Measurements from ENCODE around the gene CDCP1. TPM values are rescaled to one million over a fixed set of nuclear protein-coding genes. Genes with fewer than 3 reads are reported as not detected.

The CDCP1 gene
- total and polyA plus RNA-seq, 4 donors = 1.6 to 20.7 (median 4.2) TPM

DNA sequence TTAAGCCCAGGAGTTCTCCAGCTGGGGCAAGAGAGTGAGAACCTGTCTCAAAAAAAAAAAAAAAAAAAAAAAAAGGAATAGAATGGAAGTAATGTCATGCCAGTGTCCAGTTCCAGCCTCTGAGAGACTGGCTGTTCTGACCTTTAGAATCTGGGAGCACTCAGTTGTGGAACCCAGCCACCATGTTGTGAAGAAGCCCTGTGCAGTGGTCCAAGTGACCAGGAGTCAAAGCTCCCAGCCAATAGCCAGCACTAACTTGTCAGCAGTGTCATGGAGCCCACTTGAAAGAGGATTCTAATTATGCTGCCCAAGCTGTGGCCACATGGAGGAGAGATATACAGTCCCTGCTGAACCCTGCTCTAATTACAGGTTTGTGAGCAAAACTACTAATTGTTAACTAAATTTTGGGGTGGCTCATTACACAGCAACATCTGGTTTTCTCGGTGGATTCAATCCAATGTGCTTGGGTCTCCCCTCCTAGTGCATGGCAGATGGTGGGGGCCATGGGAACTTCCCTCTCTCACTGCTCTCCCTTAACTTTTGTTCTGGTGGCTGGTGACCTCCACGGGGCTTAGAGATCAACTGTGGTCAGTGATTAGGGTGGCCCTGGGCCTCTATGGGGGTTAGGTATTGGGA, 64.6 kb downstream of the CDCP1 start:
- Histone ChIP-seq H3K27ac (ENCODE audit: low read depth in 1 of 2, low read length in 1 of 2) (no peak overlapping the region), H3K9ac (ENCODE audit: insufficient read depth in 1 of 2, low read length in 2 of 2) (no peak overlapping the region), H3K4me3 (no peak overlapping the region), H3K9me3 (ENCODE audit: control insufficient read depth in 4 of 4, insufficient read depth in 3 of 4, low read length in 3 of 4) (no peaks in the 10 kb centered on the region), H3K36me3 (ENCODE audit: control insufficient read depth in 4 of 4, insufficient read depth in 4 of 4, low read length in 4 of 4) (peaks cover 0 to 6% (median 0%) of the 10 kb centered on the region in 4 donors), H3K27me3 (ENCODE audit: control insufficient read depth in 3 of 3, insufficient read depth in 3 of 3, low read length in 2 of 3) (no peaks in the 10 kb centered on the region), H3K4me1 (ENCODE audit: control insufficient read depth in 5 of 5, insufficient read depth in 5 of 5, low read length in 5 of 5) (no peaks in the 10 kb centered on the region)
- TF ChIP-seq, protein P1, sequence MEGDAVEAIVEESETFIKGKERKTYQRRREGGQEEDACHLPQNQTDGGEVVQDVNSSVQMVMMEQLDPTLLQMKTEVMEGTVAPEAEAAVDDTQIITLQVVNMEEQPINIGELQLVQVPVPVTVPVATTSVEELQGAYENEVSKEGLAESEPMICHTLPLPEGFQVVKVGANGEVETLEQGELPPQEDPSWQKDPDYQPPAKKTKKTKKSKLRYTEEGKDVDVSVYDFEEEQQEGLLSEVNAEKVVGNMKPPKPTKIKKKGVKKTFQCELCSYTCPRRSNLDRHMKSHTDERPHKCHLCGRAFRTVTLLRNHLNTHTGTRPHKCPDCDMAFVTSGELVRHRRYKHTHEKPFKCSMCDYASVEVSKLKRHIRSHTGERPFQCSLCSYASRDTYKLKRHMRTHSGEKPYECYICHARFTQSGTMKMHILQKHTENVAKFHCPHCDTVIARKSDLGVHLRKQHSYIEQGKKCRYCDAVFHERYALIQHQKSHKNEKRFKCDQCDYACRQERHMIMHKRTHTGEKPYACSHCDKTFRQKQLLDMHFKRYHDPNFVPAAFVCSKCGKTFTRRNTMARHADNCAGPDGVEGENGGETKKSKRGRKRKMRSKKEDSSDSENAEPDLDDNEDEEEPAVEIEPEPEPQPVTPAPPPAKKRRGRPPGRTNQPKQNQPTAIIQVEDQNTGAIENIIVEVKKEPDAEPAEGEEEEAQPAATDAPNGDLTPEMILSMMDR (IDR thresholded peaks at IDR 0.05; ENCODE audit: control extremely low read depth, extremely low read depth) = no peak
- ATAC-seq (ENCODE audit: insufficient read depth, low FRiP score) = no peak
- DNase-seq = no peak
- WGBS, 2 donors = 87 to 92% methylated on average over 2 of the region's 2 CpGs

DNA sequence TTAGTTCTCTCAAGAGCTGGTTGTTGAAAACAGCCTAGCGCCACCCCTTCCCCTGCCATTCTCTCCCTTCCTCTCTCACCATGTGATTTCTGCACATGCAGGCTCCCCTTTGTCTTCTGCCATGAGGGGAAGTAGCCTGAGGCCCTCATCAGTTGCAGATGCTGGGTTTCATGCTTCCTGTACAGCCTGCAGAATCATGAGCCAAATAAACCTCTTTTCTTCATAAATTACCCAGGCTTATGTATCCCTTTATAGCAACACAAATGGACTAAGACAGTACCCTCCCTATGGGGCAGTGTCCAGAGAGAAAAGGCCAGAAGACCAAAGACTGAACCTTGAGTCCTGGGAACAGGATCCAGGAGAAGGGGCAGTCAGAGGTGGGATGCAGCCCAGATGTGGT, 65.4 kb downstream of the CDCP1 start:
- TF ChIP-seq, protein P1 (IDR thresholded peaks at IDR 0.05; ENCODE audit: control extremely low read depth, extremely low read depth) = no peak
- H3K27me3 ChIP-seq (ENCODE audit: control insufficient read depth in 3 of 3, insufficient read depth in 3 of 3, low read length in 2 of 3) = no peaks in the 10 kb centered on the region
- 80 to 81% methylated on average over 1 of the region's 1 CpG for WGBS, 2 donors
- no peak for DNase-seq
- H3K9ac ChIP-seq (ENCODE audit: insufficient read depth in 1 of 2, low read length in 2 of 2) = no peak overlapping the region
- H3K4me3 ChIP-seq = no peak overlapping the region
- no peaks in the 10 kb centered on the region for H3K4me1 ChIP-seq (ENCODE audit: control insufficient read depth in 5 of 5, insufficient read depth in 5 of 5, low read length in 5 of 5)
- ATAC-seq (ENCODE audit: insufficient read depth, low FRiP score) = no peak
- H3K36me3 ChIP-seq (ENCODE audit: control insufficient read depth in 4 of 4, insufficient read depth in 4 of 4, low read length in 4 of 4) = peaks cover 0 to 6% (median 0%) of the 10 kb centered on the region in 4 donors
- no peak overlapping the region for H3K27ac ChIP-seq (ENCODE audit: low read depth in 1 of 2, low read length in 1 of 2)
- H3K9me3 ChIP-seq (ENCODE audit: control insufficient read depth in 4 of 4, insufficient read depth in 3 of 4, low read length in 3 of 4) = no peaks in the 10 kb centered on the region

DNA sequence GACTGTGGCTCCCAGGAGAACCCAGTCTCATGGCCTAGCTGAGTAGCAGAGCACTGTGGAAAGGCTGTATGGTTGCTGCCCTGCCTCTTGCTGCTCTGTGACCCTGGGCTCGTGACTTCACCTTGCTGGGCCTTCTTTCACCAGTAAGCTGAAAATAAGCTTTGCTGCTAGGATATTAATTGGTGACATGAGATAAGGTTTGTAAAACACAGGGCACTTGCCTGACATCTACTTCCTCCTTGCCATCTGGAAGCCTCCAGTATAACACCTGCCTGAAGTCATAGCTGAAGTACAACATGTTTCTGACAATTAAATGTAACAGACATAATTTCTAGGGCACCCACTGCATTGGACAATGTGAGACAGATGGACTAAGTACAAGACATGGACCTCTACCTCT, 66.5 kb downstream of the CDCP1 start:
- Histone ChIP-seq H3K9me3 (ENCODE audit: control insufficient read depth in 4 of 4, insufficient read depth in 3 of 4, low read length in 3 of 4) (no peaks in the 10 kb centered on the region), H3K4me1 (ENCODE audit: control insufficient read depth in 5 of 5, insufficient read depth in 5 of 5, low read length in 5 of 5) (no peaks in the 10 kb centered on the region), H3K27me3 (ENCODE audit: control insufficient read depth in 3 of 3, insufficient read depth in 3 of 3, low read length in 2 of 3) (no peaks in the 10 kb centered on the region), H3K27ac (ENCODE audit: low read depth in 1 of 2, low read length in 1 of 2) (no peak overlapping the region), H3K36me3 (ENCODE audit: control insufficient read depth in 4 of 4, insufficient read depth in 4 of 4, low read length in 4 of 4) (no peaks in the 10 kb centered on the region), H3K4me3 (no peak overlapping the region), H3K9ac (ENCODE audit: insufficient read depth in 1 of 2, low read length in 2 of 2) (no peak overlapping the region)
- WGBS, 2 donors = 79 to 93% methylated on average over 1 of the region's 1 CpG
- DNase-seq (no peak), ATAC-seq (ENCODE audit: insufficient read depth, low FRiP score) (no peak)
- TF ChIP-seq, protein P1 (IDR thresholded peaks at IDR 0.05; ENCODE audit: control extremely low read depth, extremely low read depth) = no peak

Measured in lung (tissue), 12 donors.